ENCODE results near the gene PPIP5K2.

Gene PPIP5K2

DNA sequence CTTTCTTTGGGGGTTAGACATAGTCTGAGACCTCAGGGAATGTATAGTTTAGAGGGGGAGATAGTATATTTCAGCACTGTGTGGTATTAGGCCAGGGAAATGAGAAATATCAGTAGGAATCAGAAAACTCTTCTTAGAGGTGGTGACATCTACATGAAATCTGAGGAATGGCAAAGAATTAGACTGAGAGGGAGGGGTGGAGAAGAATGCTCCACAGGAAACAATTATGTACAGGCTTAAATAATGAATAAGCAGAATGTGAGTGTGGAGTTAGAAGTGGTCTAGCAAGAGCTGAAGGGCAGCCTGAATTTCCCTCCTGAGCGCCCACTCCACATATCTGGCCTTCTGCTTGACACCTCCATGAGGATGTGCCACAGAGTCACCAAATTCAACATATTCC, 134.8 kb downstream of the PPIP5K2 start:
- ChIA-PET POLR2A (ENCODE audit: low non-redundant PET) (no interaction called here), CTCF (no interaction called here)
- TF ChIP-seq, protein P1, sequence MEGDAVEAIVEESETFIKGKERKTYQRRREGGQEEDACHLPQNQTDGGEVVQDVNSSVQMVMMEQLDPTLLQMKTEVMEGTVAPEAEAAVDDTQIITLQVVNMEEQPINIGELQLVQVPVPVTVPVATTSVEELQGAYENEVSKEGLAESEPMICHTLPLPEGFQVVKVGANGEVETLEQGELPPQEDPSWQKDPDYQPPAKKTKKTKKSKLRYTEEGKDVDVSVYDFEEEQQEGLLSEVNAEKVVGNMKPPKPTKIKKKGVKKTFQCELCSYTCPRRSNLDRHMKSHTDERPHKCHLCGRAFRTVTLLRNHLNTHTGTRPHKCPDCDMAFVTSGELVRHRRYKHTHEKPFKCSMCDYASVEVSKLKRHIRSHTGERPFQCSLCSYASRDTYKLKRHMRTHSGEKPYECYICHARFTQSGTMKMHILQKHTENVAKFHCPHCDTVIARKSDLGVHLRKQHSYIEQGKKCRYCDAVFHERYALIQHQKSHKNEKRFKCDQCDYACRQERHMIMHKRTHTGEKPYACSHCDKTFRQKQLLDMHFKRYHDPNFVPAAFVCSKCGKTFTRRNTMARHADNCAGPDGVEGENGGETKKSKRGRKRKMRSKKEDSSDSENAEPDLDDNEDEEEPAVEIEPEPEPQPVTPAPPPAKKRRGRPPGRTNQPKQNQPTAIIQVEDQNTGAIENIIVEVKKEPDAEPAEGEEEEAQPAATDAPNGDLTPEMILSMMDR (conservative IDR thresholded peaks at IDR 0.05; ENCODE audit: low read depth), result no peak
- H3K27ac ChIP-seq, result no peak overlapping the region
- no peak for DNase-seq (ENCODE audit: low spot score)

DNA sequence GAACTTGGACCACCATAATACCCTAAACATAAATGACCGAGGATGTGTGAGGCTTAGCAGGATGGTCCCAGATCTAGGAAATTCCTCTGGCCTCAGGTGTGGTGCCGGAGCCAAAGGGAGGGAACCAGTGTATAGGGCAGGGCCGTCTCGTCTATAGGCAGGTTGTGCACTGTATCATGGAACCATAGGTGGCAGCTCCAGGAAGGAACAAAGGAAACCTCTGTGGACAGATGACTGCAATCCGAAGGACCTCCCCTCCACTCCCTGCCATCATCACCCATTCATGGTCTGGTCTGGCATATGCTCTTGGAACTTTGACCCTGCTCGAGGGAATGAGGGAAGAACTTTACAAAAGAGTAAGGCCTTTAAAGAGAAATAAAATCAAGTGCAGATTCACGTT, 135.6 kb downstream of the PPIP5K2 start:
- CTCF ChIA-PET, result interaction anchor here (0.7 to 0.9 kb wide), 2 partner anchors 31 to 212 kb away, joined by 3 to 4 read pairs; no protein-coding TSS in a partner anchor
- POLR2A ChIA-PET (ENCODE audit: low non-redundant PET), result no interaction called here
- H3K27ac ChIP-seq, result no peak overlapping the region
- DNase-seq (ENCODE audit: low spot score), result no peak
- TF ChIP-seq, protein P1 (conservative IDR thresholded peaks at IDR 0.05; ENCODE audit: low read depth), result no peak

DNA sequence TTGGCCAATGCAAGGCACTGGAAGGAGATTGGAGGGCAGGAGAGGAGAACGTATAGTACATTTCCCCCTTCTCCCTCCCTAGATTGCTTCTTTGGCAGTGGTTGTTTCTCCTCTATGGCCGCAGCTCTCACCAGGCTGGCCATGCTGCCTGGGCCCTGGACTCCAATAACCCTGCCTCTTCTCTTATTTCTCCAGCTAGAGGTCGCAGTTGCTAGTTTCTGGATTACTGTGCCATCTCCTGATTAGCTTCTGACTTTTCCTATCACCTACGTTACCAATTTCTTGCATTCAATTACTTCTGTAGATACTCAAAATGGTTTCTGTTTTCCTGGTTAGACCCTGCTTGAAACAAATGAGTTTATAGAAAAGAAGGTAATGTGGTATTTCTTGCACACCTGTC, 136.1 kb downstream of the PPIP5K2 start:
- no peak overlapping the region for H3K27ac ChIP-seq
- CTCF ChIA-PET, result interaction anchor here (0.6 to 0.9 kb wide), 3 partner anchors 32 to 295 kb away, joined by 3 to 4 read pairs (median 3); no protein-coding TSS in a partner anchor
- DNase-seq (ENCODE audit: low spot score), result no peak
- POLR2A ChIA-PET (ENCODE audit: low non-redundant PET), result no interaction called here
- TF ChIP-seq, protein P1 (conservative IDR thresholded peaks at IDR 0.05; ENCODE audit: low read depth), result no peak

DNA sequence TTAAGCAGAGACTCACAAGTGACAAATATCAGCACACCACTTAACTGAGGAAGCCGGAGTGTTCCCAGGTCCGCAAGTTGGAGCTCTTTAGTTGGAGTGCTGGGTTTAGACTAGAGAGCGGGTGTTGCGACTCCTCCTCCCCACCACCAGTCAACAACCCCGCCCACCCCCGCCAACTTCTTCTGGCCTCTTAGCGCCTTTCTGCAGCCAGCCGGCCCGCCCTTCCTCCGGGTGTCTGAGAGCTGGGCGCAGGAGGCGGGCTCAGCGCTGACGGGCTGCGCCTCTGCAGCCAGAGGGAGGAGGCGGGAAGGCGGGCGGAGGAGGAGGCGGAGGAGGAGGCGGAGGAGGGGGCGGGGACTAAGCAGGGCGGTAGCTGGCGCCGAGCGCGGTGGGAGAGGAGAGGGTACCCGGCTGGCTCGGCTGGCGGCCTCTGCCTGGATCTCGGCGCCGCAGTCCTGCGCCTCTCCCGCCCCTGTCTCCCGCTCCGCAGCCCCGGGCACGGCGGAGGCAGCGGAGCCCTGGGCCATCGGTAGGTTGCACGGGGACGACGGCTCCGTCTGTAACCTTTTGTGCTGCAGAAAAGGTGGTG, 138.4 kb downstream of the PPIP5K2 start, which contains the start of gene MACIR:
Gene MACIR, plus strand, starts transcription at position 396 of the 589 bp plus-strand sequence. CDS start 17,157 bp downstream, outside the sequence.
- TF ChIP-seq, protein P1 (conservative IDR thresholded peaks at IDR 0.05; ENCODE audit: low read depth), result no peak
- DNase-seq (ENCODE audit: low spot score), result peak; percentile 98
- CTCF ChIA-PET, result interaction anchor here (0.6 to 0.7 kb wide), 2 partner anchors 14 to 216 kb away, joined by 3 to 5 read pairs; no protein-coding TSS in a partner anchor
- POLR2A ChIA-PET (ENCODE audit: low non-redundant PET), result interaction anchor here (0.5 to 0.6 kb wide), 3 partner anchors 16 to 147 kb away, joined by 3 to 12 read pairs (median 5); no protein-coding TSS in a partner anchor
- H3K27ac ChIP-seq, result peak within 1 kb of the TSS; percentile 87

DNA sequence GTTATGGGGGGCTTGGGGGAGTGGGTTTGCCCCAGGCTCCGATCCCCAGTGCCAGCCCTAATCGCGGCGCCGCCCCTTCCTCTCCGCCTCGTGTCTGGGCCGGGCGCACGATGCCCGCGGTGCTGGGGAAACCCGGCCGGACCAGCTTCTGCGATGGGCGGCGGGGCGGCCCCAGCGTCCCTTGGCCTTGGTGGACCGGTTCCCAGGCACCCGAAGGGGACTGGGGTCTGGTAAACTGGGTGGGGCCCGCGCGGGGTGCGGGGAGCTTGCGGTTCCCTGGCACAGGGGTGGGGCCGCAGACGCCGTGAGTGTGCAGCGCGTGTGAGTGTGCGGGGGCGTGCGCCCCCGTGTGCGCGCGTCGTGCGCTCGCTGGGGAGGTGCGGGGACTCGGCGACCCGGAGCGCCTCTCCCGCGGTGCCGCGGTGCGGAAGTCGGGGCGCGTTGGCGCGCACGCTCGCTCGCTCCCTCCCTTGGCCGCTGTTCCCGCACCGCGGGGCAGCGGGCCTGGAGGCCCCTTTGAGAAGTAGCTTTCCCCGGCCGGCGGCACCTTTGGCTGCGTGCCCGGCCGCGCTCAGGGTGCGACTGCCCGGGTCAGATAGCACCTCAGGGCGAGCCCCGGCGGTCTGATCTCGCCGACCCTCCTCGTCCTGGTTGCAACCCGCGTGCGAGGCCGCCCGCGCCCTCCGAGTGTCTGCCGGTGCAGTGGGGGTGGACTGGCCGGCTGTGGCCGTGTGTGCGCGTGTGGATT, 139.0 kb downstream of the PPIP5K2 start:
- DNase-seq (ENCODE audit: low spot score), result peak; percentile 52
- H3K27ac ChIP-seq, result peak overlapping the region; percentile 87
- POLR2A ChIA-PET (ENCODE audit: low non-redundant PET), result interaction anchor here (0.5 to 0.6 kb wide), 5 partner anchors 16 to 822 kb away, joined by 3 to 12 read pairs (median 3); no protein-coding TSS in a partner anchor
- CTCF ChIA-PET, result interaction anchor here (0.6 to 1.3 kb wide), 4 partner anchors 14 to 578 kb away, joined by 3 to 5 read pairs (median 3); no protein-coding TSS in a partner anchor
- TF ChIP-seq, protein P1 (conservative IDR thresholded peaks at IDR 0.05; ENCODE audit: low read depth), result no peak

DNA sequence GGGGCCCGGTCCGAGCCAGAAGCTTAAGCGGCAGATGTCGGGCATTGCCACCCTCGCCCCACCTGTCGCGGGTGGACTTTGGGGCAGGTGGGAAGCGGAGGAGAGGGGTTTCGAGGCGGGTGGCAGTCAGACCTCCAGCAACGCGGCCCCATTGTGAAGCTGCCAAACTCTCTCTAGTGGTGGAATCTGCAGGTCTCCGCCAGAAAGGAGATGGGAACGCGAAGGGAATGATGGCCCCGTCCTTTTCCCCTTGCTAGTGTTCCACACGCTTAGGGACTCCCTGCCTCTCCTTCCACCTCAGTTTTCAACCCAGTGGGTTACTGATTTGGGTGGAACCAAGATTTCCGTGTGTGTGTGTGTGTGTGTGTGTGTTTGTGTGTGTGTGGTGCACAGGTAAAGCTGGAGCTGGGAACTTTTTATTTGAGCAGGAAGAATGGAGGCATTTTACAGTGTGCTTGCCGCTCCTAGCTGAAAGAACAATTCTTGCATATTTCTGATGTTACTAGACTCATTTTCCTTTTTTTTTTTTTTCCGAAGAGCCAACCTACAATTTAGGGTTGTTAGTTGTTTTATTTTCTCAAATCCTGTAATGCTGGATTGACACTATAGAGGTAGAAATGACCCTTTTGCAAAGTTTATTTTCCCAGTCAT, 139.7 kb downstream of the PPIP5K2 start:
- peak overlapping the region; percentile 87 for H3K27ac ChIP-seq
- peak; percentile 50 for DNase-seq (ENCODE audit: low spot score)
- TF ChIP-seq, protein P1 (conservative IDR thresholded peaks at IDR 0.05; ENCODE audit: low read depth), result no peak
- ChIA-PET POLR2A (ENCODE audit: low non-redundant PET) (interaction anchor here (0.6 kb wide), 2 partner anchors 211 to 823 kb away, joined by 3 read pairs; no protein-coding TSS in a partner anchor), CTCF (interaction anchor here (0.6 to 1.3 kb wide), 2 partner anchors 216 to 579 kb away, joined by 3 read pairs; no protein-coding TSS in a partner anchor)

All from RWPE1 (cell line).